Raji (cell line): ENCODE measurements around the gene RELCH.

Source experiments
- POLR2A ChIP-seq: IDR thresholded peaks from 2 replicates; pipeline ENCODE4 v1.6.1; 2011; ENCODE audit warnings: low read depth, low read length, control low read depth; ENCODE audit not compliant: insufficient read depth

Gene RELCH

GRCh38 chr18:62323483-62324180 lies 136.6 kb downstream of the RELCH start:
- no peak for TF ChIP-seq POLR2A

- TF ChIP-seq POLR2A: no peak
These were observed 137.2 kb downstream of the RELCH start for GRCh38 chr18:62324181-62324828.

GRCh38 chr18:62324917-62325805 lies 138.1 kb downstream of the RELCH start, which contains the start of gene TNFRSF11A:
TNFRSF11A (plus strand) TSS chr18:62325310; CDS start chr18:62325353, 43 bp downstream.
- TF ChIP-seq POLR2A: no peak

- no peak for TF ChIP-seq POLR2A
These were observed 139.0 kb downstream of the RELCH start for GRCh38 chr18:62325806-62326645.

- TF ChIP-seq POLR2A: no peak
These were observed 139.7 kb downstream of the RELCH start for GRCh38 chr18:62326646-62327348.

DNA sequence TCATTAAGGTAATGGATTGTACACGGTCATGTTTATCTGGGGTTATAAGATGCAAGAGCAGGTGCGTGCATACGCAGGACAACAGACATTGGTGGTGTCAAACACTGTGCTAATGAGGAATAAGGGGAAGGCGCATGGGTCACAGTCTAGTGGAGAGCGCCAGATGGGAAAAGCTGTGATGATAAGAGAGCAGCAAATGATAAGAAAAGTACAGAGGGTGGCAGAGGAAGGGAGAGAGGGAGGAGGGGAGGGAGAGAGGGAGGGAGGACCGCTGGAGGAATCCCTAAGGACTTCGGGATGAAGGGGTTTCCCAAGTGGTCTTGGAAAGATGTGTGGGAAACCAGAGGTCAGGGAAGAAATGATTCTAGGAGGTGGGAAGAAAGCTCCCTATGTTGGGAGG lies 140.9 kb downstream of the RELCH start:
- no peak for TF ChIP-seq POLR2A

- TF ChIP-seq POLR2A: no peak
These were observed 141.8 kb downstream of the RELCH start for GRCh38 chr18:62328586-62329525.

DNA sequence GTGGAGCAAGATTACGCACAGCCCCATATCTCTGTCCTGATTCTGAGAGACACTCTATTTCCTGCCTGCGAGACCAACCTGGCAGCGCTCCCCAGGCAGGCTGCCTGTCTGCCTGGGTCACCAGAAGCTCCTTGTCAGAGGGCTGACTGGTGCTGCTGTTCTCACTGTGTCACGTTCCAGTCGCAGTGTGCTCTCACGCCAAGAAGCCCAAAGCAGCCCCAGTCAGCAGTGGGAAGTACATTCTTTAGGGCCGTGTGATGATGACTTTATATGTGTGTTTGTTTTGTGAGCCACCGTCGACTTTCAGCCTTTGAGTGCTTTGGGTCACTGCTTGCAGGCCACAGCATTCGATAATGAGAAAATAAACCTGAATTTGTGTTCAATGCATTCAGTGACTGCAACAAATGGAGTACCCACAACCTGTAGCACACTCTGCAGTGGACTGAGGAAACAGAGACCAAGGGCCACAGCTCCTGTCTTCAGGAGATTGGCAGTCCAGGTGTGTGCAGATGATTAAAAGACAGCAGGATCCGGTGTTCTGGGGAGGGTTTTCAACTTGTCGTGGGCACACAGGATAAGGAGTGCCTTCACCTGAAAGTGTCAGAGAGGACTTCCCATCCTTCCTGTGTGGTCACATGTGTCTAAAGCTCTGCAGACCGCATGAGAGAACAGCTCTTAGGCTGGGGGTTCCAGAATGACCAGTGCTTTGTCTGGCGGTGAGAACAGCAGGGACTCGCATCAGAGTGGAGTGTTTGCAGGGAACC lies 142.8 kb downstream of the RELCH start:
- TF ChIP-seq POLR2A: no peak

- no peak for TF ChIP-seq POLR2A
These were observed 143.6 kb downstream of the RELCH start for GRCh38 chr18:62330650-62331049.

- no peak for TF ChIP-seq POLR2A
These were observed 144.7 kb downstream of the RELCH start for GRCh38 chr18:62331581-62332356.

DNA sequence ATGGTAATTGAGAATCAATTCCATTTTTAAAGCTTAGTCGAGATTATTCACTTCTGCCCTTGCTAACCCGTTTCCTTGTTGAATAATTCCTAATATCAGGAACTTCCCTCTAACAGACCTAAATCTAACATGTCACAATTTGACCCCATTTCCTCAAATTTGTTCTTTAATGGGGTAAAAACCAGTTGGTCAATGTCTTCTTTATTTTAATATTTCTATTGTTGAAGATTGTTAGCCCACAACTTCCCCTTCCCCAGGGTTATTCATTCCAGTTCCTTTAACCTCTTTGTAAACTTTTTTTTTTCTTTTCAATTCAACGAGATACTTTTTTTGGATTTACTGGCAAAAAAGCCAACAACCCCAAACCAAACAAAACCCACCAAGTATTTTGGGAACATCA lies 145.4 kb downstream of the RELCH start:
- TF ChIP-seq POLR2A: no peak
